ENCODE measurements around the gene SMARCA2. TPM values are rescaled to one million over a fixed set of nuclear protein-coding genes. Genes with fewer than 3 reads are reported as not detected.

Gene SMARCA2
- 100 to 1,000 TPM in 1 of 2 donors, 10 to 100 TPM in 1; 77.4 to 115 TPM for total RNA-seq
- long read RNA-seq, partial matches to known transcripts: 6 of 9 reads
- long read RNA-seq, other reads (novel, unspliced or antisense): 3 of 9 reads

DNA sequence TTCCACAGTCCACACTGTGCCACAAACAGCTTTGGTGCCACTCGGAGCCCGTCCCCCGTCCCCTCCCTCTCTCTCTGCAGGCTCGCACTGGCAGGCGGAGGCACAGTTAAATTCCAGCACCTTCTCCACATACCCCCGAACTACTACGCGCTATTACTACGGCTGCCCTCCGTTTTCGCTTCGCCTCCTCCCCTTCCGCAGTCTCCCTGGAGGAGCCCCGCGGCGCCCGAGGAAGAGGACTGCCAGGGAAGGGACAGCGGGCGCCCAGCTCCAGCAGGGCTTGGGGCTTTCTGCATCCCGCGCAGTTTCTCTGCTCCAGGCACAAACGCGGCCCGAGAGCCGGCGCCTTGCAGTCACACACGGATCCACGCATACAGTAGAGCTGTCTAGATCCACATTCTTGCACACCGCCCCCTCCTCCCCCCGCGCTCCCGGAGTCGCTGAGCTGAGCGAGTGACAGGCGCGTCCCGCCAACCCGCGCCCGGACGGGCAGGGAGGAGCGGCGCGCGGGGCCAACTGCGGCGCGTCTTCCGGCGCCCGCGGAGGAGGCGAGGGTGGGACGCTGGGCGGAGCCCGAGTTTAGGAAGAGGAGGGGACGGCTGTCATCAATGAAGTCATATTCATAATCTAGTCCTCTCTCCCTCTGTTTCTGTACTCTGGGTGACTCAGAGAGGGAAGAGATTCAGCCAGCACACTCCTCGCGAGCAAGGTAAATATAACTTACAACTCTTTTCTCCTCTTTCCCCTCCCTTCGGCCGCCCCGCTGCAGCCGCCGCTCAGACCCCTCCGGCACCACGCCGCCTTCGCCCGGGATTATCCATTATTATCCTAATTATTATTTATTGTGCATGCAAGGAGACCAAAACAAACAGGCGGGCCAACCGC lies at the start of gene SMARCA2:
Gene SMARCA2 (plus strand): TSS at position 652 of the 885 bp plus-strand sequence. CDS start 13,676 bp downstream, outside the sequence.
- DNase-seq: peak; percentile 98
- ATAC-seq: peak; percentile 88 to 90
- intact Hi-C loops (cut with DNase I): no loop called here

- intact Hi-C loops (cut with DNase I): no loop called here
- ATAC-seq: no peak
- no peak for DNase-seq
Measured at GRCh38 chr9:1966725-1967366, 48.3 kb upstream of the SMARCA2 start.

GRCh38 chr9:1969160-1969559 lies 46.0 kb upstream of the SMARCA2 start:
- DNase-seq (no peak), ATAC-seq (no peak)
- intact Hi-C loops (cut with DNase I): no loop called here

- DNase-seq (no peak), ATAC-seq (no peak)
- intact Hi-C loops (cut with DNase I): no loop called here
Measured at GRCh38 chr9:1969898-1970297, 45.2 kb upstream of the SMARCA2 start.

GRCh38 chr9:1972672-1973071 lies 42.5 kb upstream of the SMARCA2 start:
- no peak for ATAC-seq
- DNase-seq: no peak
- intact Hi-C loops (cut with DNase I): no loop called here

GRCh38 chr9:1977026-1977425 lies 38.1 kb upstream of the SMARCA2 start:
- intact Hi-C loops (cut with DNase I): no loop called here
- no peak for ATAC-seq
- DNase-seq: no peak

DNA sequence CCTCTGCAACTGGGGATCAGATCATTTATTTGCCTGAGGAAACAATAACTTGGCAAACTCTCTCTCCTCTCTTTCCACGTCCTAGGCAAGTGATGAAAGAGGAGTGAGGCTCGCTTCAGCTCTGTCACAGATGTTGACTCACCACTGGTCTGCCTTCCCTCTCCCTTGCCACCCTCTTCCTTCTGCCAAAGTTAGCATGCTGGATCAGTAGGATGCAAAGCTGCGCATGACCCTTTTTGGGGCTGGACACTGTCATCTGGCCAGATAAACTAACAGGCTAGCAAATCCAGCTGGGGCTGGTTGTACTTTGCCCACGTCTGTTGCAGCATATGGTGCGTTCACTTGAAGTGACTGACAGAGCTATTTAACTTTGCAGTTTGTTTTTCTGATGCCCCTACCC lies 36.2 kb upstream of the SMARCA2 start:
- peak; percentile 79 to 85 for ATAC-seq
- peak; percentile 26 for DNase-seq
- intact Hi-C loops (cut with DNase I): no loop called here

GRCh38 chr9:1979741-1980367 lies 35.3 kb upstream of the SMARCA2 start:
- DNase-seq (no peak), ATAC-seq (peak; percentile 79 to 84)
- intact Hi-C loops (cut with DNase I): no loop called here

- DNase-seq (no peak), ATAC-seq (peak in 1 of 2 donors; percentile 18)
- intact Hi-C loops (cut with DNase I): no loop called here
Measured at GRCh38 chr9:1980387-1980786, 34.8 kb upstream of the SMARCA2 start.

DNA sequence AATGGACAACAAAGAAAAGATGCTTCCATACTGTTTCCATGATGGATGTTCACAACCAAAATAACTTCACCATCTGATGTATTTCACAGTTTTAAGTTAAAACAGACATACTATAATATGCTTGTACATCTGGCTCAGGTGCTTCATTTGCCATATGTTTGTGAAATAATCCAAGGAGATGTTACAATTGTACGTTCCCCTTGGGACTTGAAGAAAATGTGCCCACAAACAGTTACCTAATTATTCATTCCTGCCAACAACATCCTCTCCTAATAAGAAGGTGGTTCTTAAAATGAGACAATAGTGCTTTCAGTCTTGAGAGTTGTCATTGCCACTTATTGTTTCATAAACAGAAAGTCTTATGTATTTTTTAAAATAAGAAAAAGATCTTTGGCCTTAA lies 33.1 kb upstream of the SMARCA2 start:
- ATAC-seq (no peak), DNase-seq (no peak)
- intact Hi-C loops (cut with DNase I): no loop called here

DNA sequence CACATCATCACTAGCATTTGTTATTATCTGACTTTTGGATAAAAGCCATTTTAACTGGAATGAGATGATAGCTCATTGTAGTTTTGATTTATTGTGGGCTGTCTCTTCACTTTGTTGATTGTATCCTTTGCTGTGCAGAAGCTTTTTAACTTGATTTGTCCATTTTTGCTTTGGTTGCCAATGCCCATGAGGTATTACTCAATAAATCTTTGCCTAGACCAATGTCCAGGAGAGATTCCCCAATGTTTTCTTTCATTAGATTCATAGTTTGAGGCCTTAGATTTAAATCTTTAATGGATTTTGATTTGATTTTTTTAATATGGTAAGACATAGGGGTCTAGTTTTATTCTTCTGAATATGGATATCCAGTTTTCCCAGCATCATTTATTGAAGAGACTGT lies 28.8 kb upstream of the SMARCA2 start:
- intact Hi-C loops (cut with DNase I): no loop called here
- ATAC-seq (no peak), DNase-seq (no peak)

GRCh38 chr9:1989500-1989899 lies 25.6 kb upstream of the SMARCA2 start:
- no peak for DNase-seq
- no peak for ATAC-seq
- intact Hi-C loops (cut with DNase I): no loop called here

DNA sequence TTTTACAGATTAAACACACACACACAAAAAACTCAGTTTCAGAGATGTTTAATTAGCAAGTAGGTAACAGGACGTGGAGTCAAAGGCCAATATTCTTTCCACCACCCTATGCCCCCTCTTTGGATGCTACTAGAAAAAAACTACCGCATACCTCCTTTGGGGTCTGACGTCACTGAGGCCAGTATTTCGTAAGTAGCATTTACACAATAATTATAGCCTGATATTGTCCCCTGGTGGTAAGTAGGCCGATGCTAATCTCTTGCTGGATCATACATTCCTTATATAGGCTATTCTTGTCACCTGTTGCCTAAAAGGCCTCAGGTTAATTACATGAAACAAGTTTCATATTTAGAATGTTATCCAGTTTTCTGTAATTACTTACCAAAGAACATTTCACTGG lies 21.0 kb upstream of the SMARCA2 start:
- no peak for ATAC-seq
- intact Hi-C loops (cut with DNase I): no loop called here
- no peak for DNase-seq

- DNase-seq (no peak), ATAC-seq (no peak)
- intact Hi-C loops (cut with DNase I): no loop called here
Measured at GRCh38 chr9:1995084-1995483, 20.1 kb upstream of the SMARCA2 start.

- DNase-seq (no peak), ATAC-seq (no peak)
- intact Hi-C loops (cut with DNase I): no loop called here
Measured at GRCh38 chr9:1996156-1996555, 19.0 kb upstream of the SMARCA2 start.

DNA sequence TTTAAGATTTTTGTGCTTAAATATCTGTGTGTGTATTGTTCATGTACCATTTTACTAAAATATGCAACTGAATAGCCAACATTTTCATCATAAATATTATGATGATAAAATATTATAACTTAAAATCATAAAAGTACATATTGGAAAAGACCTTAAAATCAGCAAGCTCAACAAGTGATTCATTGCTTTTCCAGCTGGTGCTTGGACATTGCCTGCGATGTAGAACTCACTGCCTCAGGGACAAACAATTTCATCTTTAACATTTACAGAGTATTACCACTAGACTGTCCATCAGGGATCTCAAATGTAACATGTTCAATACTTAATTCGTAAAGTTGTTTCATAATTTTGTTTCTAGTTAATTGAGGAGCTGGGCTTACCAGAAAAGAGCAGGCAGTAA lies 17.5 kb upstream of the SMARCA2 start:
- DNase-seq: no peak
- intact Hi-C loops (cut with DNase I): no loop called here
- no peak for ATAC-seq

DNA sequence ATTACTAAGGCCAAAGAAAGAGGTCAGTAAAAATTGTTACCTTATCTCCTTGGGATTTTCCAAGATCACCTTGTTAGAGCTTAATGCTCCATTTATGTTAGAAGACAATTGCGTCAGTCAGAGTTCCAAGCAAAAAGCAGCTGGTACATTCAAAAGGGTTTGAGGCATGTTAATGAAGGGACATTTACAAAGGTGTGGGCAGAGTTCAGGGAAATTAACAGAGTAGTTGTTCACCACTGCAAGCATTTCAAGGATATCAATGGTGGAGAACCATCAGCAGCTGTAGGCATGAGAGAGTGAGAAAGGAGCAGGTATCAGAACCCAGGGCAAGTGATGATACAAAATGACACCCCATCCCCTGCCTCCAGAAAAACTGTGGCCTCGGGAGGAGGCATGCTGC lies 17.0 kb upstream of the SMARCA2 start:
- no peak for DNase-seq
- no peak for ATAC-seq
- intact Hi-C loops (cut with DNase I): no loop called here

DNA sequence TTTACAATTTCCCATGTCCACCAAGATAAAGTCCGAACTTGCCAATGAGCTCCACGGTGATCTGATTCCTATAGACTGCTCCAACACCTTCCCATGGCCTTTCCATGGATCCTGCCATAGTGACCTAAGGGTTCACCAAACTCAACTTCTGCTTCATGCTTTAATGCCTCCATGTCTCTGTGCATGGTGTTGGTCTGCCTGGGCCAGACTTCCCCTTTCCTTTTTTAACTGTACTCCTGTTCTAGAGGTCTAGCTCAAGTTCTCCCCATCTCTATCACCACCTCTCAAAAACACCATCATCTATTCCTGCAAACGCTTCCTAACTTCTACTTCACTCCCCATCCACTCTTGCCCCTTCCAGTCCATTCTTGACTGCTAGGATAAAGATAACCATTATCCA lies 14.8 kb upstream of the SMARCA2 start:
- intact Hi-C loops (cut with DNase I): no loop called here
- ATAC-seq (no peak), DNase-seq (no peak)

DNA sequence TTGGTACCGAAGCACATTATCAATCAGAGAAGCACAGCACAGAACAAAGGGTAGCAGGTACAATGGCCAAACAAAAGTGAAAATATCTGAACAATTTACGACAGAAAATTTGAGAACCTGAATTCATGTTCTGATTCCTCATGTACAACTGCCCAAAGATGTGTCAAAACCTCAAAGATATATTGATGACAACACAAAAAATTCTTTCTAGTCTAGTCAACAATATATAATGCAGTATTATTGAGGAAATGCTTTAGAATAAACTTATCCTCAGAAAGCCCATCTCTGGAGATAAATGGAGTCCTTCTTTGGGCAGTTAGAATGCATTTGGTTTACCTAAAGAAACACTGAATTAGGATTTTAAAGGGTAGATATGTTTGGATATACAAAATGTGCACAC lies 6.8 kb upstream of the SMARCA2 start:
- DNase-seq (no peak), ATAC-seq (no peak)
- intact Hi-C loops (cut with DNase I): no loop called here

DNA sequence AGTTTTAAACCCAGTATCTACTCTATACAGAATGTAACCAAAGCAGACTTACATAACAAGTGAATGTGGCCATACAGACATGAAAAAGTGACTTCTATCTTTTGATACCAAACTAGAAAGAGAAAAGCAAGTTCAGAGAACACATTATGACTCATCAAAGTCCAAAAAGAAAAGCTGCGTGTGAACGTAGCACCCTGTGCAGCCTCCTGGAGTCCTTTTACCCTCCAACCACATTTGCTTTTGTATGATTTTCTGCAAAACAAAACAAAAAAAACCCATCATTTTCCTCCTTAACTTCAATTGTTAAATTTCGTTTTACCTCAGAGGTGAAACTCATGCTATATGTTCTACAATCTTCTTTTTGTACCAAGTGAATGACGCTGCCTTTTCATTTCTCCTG lies 2.8 kb upstream of the SMARCA2 start:
- DNase-seq (no peak), ATAC-seq (no peak)
- intact Hi-C loops (cut with DNase I): no loop called here
